Spleen (tissue), 7 donors: ENCODE measurements around the gene ACVR1.

Experiments used
- POLR2A ChIP-seq, 3 donors: fragments of 450-650 bp; IDR thresholded peaks; one replicate each; pipeline ENCODE4 v1.5.1; 2017; ENCODE audit warnings: antibody characterized with exemption in 3 of 3, mild to moderate bottlenecking in 1 of 3
- POLR2AphosphoS5 ChIP-seq, 3 donors: sonication (generic); formaldehyde crosslinking; IDR thresholded peaks; one replicate each; pipeline ENCODE4 v1.5.1; 2017; ENCODE audit warnings: antibody characterized with exemption in 3 of 3
- TF ChIP-seq, protein P1 (sequence below), 11 experiments: fragments of 200-600 bp in 7 of 11; fragments of 450-650 bp in 4 of 11; sonication (generic) in 4 of 11; IDR thresholded peaks in 8 of 11; conservative IDR thresholded peaks in 3 of 11; 1 replicate in 7 of 11; 2 replicates in 4 of 11; pipeline versions ENCODE4 v1.4.0 to v1.8.0; 2016 to 2021; ENCODE audit warnings: antibody characterized with exemption in 11 of 11, inconsistent platforms in 4 of 11, mild to moderate bottlenecking in 1 of 11
- donor health status: DM: no; HTN: no; CAD: no; lungs with moderate emphysema.
- donor health status: DM: no; HTN: no; CAD: no.
- donor health status: DM: no; HTN: no; CAD: no.

DNA sequence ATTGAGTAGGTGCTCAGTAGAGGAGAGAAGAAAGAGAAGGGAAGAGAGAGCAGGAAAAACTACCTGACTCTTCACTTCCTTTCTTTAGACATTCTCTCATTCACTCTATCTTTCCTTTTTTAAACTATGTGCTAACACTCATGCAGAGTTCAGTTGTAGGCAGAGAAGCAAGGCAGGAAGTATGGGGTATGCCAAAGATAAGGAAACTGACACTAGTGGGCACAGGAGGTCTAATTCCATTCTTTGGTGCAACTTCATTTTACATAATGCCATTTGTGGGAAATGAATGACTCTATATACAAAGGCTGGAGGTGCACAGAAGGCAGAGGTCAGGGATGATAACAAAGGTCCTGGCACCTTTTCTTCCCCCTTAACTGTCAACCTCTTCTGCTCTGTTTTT, 35.1 kb upstream of the ACVR1 start:
- TF ChIP-seq POLR2AphosphoS5 (IDR thresholded peaks at IDR 0.05) = no peak
- TF ChIP-seq, protein P1, sequence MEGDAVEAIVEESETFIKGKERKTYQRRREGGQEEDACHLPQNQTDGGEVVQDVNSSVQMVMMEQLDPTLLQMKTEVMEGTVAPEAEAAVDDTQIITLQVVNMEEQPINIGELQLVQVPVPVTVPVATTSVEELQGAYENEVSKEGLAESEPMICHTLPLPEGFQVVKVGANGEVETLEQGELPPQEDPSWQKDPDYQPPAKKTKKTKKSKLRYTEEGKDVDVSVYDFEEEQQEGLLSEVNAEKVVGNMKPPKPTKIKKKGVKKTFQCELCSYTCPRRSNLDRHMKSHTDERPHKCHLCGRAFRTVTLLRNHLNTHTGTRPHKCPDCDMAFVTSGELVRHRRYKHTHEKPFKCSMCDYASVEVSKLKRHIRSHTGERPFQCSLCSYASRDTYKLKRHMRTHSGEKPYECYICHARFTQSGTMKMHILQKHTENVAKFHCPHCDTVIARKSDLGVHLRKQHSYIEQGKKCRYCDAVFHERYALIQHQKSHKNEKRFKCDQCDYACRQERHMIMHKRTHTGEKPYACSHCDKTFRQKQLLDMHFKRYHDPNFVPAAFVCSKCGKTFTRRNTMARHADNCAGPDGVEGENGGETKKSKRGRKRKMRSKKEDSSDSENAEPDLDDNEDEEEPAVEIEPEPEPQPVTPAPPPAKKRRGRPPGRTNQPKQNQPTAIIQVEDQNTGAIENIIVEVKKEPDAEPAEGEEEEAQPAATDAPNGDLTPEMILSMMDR (IDR thresholded peaks at IDR 0.05 in 8 of 11, conservative IDR thresholded peaks at IDR 0.05 in 3 of 11) = no peak
- TF ChIP-seq POLR2A (IDR thresholded peaks at IDR 0.05) = no peak
